ENCODE data around the gene ITK.
A peak's percentile ranks its signal among the peaks of the same experiment; 100 is the strongest.

The ITK gene

DNA sequence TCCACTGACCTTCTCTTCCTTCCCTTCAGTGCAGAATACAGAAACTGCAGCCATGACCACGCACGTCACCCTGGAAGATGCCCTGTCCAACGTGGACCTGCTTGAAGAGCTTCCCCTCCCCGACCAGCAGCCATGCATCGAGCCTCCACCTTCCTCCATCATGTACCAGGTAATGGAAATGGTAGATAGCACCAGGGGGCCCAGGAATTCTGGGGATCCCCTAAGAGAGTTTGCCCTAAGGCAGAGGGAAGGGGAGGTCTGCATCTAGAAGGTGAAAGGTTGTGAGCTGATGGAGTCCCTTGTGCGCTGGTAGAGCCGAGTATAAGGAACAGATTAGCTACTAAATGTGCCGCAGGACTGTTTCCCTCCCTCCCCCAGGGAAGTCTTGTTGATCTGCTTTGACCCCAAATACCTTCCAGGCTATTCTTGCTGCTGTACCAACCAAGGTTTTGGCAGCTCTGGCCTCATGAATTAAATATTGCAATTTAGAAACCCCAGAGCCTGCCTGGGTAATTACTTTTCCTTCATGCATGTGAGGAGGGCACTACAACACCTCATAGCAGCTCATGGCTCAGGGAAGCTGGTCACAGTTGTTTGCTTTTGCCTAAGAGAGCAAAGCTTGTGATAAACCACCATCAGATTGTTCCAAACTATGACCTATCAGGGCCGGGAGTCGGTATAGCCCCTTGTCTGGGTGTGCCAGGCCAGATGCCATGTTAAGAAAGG lies 104.8 kb downstream of the ITK start:
- TF ChIP-seq GATA2 (IDR thresholded peaks at IDR 0.05; ENCODE audit: low read depth, low read length) = no peak
- no peak for TF ChIP-seq GATA3 (IDR thresholded peaks at IDR 0.05; ENCODE audit: low read depth, low read length)

DNA sequence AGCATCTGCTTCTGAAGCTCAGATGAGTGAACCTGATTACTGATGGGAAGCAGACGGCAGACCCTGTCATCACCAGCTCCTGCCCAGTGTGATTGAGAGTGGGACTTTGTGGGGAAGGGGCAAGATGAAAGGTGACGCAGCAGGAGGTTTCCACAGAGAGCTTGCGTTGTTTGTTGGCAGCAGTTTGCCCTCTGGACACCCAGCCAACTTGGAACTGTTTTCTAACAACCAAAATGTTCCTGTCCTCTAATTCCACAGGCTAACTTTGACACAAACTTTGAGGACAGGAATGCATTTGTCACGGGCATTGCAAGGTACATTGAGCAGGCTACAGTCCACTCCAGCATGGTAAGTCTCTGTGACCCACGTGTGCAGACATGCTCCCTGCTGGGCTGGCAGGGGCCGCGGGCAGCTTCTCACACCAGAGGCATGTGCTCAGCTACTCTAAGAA lies 106.1 kb downstream of the ITK start:
- TF ChIP-seq GATA2 (IDR thresholded peaks at IDR 0.05; ENCODE audit: low read depth, low read length) (no peak), GATA3 (IDR thresholded peaks at IDR 0.05; ENCODE audit: low read depth, low read length) (no peak)

- no peak for TF ChIP-seq GATA3 (IDR thresholded peaks at IDR 0.05; ENCODE audit: low read depth, low read length)
Measured at GRCh38 chr5:157288405-157289163, 107.9 kb downstream of the ITK start.

GRCh38 chr5:157289164-157289819 lies 108.7 kb downstream of the ITK start:
- peak; percentile 84 for TF ChIP-seq GATA2 (IDR thresholded peaks at IDR 0.05; ENCODE audit: low read depth, low read length)
- peak; percentile 69 for TF ChIP-seq GATA3 (IDR thresholded peaks at IDR 0.05; ENCODE audit: low read depth, low read length)

GRCh38 chr5:157290156-157290980 lies 109.7 kb downstream of the ITK start:
- TF ChIP-seq GATA3 (IDR thresholded peaks at IDR 0.05; ENCODE audit: low read depth, low read length) (no peak), GATA2 (IDR thresholded peaks at IDR 0.05; ENCODE audit: low read depth, low read length) (no peak)

GRCh38 chr5:157290981-157291711 lies 110.5 kb downstream of the ITK start:
- TF ChIP-seq GATA3 (IDR thresholded peaks at IDR 0.05; ENCODE audit: low read depth, low read length) (no peak), GATA2 (IDR thresholded peaks at IDR 0.05; ENCODE audit: low read depth, low read length) (no peak)

DNA sequence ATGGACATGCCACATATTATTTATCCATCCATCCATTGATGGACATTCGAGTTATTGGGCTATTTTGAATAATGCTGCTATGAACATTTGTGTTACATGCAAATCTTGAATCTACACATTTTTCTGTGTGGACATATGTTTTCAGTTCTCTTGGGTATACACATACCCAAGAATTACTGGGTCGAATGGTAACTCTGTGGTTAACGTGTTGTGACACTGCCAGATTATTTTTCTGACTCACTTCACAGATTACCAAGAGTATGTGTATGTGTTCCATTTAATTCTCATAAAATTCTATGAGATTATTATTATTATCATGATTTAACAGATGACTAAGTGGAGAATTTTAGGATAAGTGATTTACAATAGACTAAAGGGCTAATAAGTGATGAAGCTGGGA lies 112.0 kb downstream of the ITK start:
- TF ChIP-seq GATA3 (IDR thresholded peaks at IDR 0.05; ENCODE audit: low read depth, low read length) (no peak), GATA2 (IDR thresholded peaks at IDR 0.05; ENCODE audit: low read depth, low read length) (no peak)

DNA sequence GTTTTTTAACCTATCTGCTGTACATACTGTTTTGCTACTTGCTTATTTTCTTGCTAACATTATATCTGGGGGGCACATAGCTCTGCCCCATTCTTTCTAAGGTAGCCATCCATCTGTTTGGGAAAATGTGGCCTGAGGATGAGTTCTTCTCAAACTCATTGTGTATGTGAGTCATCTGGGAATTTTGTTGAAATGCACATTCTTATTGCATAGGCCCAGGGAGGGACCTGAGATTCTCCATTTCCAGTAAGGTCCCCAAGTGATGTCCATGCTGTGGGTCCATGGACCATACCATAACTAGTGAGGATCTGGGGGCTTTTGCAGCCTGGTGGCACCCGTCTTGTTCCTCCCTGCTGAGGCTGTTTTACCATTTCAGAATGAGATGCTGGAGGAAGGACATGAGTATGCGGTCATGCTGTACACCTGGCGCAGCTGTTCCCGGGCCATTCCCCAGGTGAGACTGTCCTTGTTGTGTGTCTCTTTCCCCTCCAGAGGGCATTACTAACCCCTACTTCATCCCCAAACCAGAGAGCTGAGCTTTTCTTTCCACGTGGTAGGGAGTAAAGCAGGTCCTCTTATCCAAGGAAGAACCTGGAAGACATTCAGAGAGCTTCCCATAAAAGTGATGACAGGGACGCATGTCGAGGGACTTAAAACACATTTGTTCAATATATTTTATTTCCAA lies 113.9 kb downstream of the ITK start:
- TF ChIP-seq GATA3 (IDR thresholded peaks at IDR 0.05; ENCODE audit: low read depth, low read length) = no peak
- no peak for TF ChIP-seq GATA2 (IDR thresholded peaks at IDR 0.05; ENCODE audit: low read depth, low read length)

GRCh38 chr5:157295247-157295646 lies 114.6 kb downstream of the ITK start:
- TF ChIP-seq GATA2 (IDR thresholded peaks at IDR 0.05; ENCODE audit: low read depth, low read length) = no peak
- TF ChIP-seq GATA3 (IDR thresholded peaks at IDR 0.05; ENCODE audit: low read depth, low read length) = no peak

DNA sequence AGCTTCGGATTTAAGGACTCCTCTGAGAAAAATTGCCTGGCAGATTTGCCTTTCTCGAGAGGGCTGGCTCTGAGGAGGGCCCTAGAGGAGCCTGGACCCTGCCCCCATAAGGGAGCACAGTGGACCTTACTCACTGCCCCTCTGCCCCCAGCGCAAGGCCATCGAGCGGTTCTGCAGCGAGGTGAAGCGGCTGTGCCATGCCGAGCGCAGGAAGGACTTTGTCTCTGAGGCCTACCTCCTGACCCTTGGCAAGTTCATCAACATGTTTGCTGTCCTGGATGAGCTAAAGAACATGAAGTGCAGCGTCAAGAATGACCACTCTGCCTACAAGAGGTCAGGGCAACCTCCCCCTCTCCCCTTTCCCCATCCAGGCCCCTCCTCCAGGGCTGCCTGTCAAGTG lies 119.9 kb downstream of the ITK start:
- TF ChIP-seq GATA2 (IDR thresholded peaks at IDR 0.05; ENCODE audit: low read depth, low read length) (no peak), GATA3 (IDR thresholded peaks at IDR 0.05; ENCODE audit: low read depth, low read length) (no peak)

GRCh38 chr5:157301066-157301465 lies 120.4 kb downstream of the ITK start:
- no peak for TF ChIP-seq GATA2 (IDR thresholded peaks at IDR 0.05; ENCODE audit: low read depth, low read length)
- no peak for TF ChIP-seq GATA3 (IDR thresholded peaks at IDR 0.05; ENCODE audit: low read depth, low read length)

DNA sequence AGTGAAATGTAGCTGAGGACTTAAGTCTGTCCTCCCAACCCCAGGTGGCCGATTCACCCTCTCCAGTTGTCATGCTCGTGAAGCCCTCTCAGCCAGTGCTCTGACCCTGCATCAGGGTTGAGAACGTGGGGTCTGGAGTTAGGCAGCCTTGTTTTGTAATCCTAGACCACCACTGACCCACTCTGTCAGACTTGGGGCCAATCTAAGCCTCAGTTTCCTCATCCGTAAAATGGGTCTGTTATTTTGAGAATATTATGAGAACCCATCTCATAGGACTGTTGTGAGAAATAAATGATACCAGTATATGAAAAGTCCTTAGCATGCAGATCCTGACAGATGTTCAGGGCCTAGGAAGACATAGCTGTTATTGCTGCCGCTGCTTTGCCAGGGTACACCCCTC lies 122.4 kb downstream of the ITK start:
- TF ChIP-seq GATA2 (IDR thresholded peaks at IDR 0.05; ENCODE audit: low read depth, low read length) = no peak

Measured in SH-SY5Y (cell line).